ENCODE measurements around the gene IMP3.

- no peak for TF ChIP-seq POLR2A (IDR thresholded peaks at IDR 0.05)
- TF ChIP-seq CTCF (IDR thresholded peaks at IDR 0.05): no peak
Measured at GRCh38 chr15:75675579-75676404, 35.8 kb upstream of the IMP3 start.
